ENCODE data around the gene MC4R.
"Not testable (repeated sequence)": the region's sequence is repeated elsewhere in the genome, so short reads cannot be mapped to it uniquely, and the experiment has no call there.

MC4R gene

DNA sequence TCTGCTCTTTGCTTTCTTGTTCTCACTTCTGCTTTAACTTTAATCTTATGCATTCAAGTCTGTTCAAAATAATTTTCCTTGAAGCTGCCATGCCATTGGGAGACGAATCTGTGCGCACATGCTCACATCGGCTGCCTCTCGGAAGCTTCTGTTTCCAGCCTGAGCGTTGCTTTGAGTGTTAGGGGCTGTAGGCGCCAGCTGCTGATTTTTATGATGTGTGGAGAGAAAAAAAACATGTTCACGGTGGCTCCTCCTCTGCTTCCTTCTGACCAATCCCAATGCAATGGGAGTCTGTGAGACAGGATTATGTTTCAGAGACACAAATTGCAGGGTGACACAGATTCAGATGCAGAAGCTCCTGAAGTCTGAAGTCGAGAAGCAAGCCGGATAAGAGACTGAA lies at the start of gene MC4R:
MC4R (minus strand) TSS at position 180 of the 400 bp plus-strand sequence. CDS start 426 bp downstream, outside the sequence.
- FAIRE-seq = no peak

DNA sequence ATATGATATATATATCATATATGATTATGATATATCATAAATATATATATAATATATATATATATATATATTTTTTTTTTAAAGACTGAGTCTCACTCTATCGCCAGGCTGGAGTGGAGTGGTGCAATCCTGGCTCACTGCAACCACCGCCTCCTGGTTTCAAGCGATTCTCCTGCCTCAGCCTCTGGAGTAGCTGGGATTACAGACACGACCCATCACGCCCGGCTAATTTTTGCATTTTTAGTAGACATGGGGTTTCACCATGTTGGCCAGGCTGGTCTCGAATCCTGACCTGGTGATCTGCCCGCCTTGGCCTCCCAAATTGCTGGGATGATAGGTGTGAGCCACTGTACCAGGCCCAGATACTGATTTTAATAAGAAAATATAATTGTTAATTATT lies 49.7 kb upstream of the MC4R start:
- not testable (repeated sequence) for FAIRE-seq

DNA sequence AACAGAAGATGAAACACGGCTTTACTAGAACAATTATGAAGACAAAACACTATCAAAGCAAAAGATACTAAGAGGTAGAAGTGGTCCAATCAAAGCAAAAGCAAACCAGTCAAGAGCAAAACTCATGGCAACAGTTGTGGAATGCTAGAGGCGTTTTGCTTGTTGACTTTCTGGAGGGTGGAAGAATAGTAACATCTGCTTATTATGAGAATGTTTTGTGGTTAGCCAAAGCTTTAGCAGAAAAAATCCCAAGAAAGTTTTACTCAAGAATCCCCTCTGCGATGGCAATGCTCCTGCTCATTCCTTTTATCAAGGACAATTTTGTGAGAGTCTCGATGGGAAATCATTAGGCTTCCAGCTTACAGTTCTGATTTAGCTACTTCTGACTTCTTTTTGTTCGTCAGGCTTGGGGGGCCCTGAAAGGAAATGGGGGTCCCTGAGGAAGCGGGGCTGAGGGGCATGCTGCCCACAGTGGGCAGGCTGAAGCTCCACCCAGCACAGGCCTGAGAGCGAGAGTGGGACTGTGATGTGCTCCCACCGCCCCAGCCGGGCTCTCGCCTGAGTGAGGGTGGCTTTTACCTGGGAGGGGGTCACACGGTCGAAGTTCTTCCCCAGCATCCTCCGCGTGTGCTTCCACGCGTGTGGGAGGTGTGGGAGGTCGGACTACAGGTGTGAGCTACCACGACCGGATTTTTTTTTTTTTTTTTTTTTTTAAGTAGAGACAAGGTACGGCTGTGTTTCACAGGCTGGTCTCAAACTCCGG lies 49.0 kb upstream of the MC4R start:
- no peak for FAIRE-seq

DNA sequence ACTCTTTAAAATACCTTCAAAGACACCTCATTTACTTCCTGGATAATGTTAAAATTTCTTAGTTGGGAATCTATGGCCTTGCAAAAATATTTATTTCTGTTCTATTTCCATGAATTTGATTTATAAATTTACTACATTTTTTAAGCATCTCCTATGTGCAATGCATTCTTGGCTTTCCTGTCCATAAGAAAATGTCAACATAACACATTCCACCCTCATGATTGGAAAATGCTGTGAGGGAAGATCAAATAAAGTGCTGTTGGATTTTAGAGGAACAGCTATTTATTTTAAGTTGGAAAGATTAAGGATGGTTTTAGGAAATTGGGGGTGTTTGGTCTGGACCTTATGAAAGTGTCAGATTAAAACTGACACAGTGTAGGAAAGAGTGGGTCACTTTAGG lies 45.4 kb upstream of the MC4R start:
- FAIRE-seq = no peak

DNA sequence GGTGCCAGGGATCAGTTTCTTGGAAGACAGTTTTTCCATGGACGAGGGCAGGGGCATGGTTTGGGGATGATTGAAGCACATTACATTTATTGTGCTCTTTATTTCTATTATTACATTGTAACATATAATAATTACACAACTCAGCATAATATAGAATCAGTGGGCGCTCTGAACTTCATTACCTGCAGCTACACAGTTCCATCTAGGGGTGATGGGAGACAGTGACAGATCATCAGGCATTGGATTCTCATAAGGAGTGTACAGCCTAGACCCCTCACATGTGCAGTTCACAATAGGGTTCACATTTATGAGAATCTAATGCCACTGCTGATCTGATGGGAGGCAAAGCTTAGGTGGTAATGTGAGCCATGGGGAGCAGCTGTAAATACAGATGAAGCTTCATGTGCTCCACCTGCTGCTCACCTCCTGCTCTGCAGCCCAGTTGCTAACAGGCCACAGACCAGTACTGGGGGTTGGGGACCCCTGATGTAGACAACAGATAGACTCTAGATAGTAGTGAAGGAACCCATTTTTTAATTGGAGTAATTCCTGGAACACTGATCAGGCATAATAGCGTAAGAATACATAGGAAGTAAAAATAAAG lies 41.5 kb upstream of the MC4R start:
- FAIRE-seq = no peak

GRCh38 chr18:60411715-60412114 lies 39.1 kb upstream of the MC4R start:
- FAIRE-seq = no peak

- FAIRE-seq = no peak
Measured at GRCh38 chr18:60406721-60407120, 34.1 kb upstream of the MC4R start.

DNA sequence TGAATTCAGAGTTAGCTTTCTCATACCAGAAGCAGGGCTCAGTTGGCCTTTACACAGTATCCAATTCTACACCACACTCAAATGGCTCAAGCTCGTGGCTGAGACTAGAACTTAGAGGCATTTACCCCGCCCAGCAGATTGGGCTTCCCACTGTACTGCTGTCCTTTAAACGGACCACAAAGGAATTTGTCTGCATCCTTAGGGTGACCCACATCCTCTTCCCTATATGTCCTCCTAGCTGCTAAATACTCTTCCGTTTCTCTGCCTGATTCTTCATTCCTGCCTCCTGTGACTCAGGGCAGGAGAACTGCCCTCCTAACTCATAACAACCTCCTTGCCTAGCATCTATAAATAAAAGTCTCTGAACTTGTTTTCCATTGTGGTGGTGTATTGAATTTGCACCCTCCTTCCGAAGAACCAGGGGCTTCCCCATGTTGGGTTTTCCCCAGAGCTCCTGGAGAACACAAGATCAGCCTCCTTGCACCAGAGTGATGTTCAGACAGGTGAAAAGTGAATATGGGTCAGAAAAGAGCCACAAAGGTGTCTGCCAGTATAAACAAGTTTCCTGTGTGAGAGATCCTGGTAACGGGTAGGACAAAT lies 32.0 kb upstream of the MC4R start:
- no peak for FAIRE-seq

GRCh38 chr18:60401346-60401745 lies 28.8 kb upstream of the MC4R start:
- FAIRE-seq = no peak

- no peak for FAIRE-seq
Measured at GRCh38 chr18:60391571-60392226, 19.1 kb upstream of the MC4R start.

DNA sequence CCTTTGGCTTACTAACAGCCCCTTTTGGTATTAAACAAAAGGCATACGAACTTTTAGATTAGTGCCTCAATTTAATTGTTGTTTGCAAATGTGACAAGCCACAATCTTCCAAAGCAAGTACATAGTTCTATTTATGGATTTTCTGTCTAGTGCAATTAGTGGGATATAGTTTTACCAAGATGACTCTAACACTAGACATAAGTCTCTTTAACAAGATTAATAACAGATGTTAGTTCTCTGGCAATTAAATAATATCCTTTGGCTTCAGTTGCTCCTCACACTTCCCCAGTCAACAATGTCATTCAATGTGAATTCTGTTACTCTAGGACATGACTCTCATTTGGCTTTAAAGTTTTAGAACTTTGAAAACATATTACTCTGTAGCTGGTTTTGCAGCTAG lies 16.7 kb upstream of the MC4R start:
- no peak for FAIRE-seq

DNA sequence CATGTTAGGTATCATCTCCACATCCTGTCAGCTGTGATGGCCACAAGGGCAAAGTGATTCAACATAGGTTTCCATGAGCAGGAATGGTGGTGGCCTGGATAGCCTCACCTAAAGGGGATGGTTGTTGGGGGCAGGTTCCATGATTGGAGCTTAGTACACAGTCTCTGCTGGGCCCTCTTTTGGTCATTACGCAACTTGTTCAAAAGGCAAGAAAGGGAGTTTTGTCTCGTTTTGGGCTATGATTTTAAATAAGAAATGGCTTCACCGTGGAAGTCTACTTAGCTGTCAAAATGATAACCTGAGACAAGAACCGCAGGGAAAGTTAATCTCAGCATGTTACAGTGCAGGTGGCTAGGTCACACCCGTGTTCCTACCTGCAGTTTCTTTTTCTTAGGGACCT lies 13.1 kb upstream of the MC4R start:
- FAIRE-seq = no peak

- no peak for FAIRE-seq
Measured at GRCh38 chr18:60383893-60384292, 11.3 kb upstream of the MC4R start.

DNA sequence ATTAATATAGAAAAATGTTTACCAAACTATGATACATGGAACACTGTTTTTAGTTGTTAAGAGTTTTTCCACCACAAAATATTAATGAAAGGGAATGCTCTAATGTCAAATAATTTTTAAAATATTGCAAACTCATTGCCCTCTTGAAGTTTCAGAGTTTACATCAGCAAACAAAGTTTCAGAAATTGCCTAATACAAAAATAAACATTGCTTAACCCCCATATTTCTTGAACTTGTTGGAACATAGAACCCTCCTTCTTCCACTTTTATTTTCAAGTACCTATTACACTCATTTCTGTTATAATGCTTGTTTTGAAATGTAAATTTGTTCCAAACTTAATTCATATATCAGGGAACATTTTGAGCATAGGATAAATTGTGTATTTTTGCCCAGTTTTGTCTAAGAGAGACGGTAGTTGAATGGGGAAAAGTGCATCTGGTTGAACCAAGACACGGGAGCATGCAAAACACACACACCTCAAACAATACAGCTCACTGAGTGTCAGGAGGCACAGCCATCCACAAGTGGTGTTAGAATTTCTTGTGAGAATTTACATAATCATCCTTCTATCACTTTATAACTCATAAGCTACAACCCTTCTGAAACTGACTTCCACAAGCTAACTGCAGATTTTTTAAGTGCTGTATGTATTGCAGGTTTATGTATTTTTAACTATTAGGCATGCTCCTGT lies 5.3 kb upstream of the MC4R start:
- no peak for FAIRE-seq

DNA sequence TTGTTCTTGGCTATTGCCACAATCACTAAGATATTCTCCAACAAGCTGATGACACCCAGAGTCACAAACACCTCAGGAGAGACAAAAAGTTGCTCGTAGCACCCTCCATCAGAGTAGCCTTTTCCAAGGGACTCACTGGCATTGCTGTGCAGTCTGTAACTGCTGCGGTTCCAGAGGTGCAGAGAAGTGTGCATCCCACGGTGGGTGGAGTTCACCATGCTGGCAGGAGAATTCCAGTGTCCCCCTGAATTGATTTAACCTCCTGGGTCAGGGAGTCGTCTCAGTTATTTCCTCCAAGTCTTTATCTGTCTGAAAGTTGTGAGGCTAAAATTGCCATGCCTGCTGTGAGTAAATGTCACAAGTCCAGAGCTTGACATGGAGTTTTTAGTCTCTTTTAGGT lies 443 bp downstream of the MC4R start:
- no peak for FAIRE-seq

GRCh38 chr18:60358516-60358915 lies 14.1 kb downstream of the MC4R start:
- no peak for FAIRE-seq

DNA sequence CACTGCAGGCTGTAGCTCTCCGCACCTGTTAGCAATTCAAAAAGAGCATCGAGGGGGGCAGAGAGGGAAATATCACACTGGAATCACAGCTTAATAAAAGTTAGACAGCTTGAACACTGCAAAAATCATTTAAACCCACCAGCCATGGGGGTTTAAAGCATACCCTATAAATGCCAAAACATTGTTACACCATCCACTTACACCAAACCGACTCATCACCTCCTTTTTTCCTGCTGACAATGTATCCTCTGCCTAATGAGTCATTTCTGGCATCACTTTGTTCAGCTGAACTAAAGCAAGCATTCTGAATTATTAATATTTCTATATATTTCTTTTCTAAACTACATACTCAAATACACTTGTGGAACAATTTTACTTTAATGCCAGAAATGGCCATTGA lies 21.6 kb downstream of the MC4R start:
- no peak for FAIRE-seq

DNA sequence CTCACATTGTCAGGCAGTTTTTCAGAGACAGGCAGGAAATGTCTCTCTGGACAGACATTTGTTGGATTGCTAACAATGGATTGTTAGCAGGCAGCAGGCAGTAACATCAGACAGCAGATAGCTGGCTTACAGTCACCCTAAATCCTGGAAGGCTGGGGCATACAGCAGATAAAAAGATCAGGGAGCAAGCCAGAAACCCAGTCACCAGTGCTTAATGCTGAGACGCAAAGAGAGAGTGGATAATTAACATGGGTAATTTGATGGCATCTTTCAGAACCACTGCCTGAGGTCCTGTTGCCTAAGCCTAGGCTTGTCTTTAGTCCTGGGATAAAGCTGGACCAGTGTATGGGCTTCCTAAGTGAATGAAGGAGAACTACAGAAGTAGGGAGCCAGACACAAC lies 22.4 kb downstream of the MC4R start:
- no peak for FAIRE-seq

DNA sequence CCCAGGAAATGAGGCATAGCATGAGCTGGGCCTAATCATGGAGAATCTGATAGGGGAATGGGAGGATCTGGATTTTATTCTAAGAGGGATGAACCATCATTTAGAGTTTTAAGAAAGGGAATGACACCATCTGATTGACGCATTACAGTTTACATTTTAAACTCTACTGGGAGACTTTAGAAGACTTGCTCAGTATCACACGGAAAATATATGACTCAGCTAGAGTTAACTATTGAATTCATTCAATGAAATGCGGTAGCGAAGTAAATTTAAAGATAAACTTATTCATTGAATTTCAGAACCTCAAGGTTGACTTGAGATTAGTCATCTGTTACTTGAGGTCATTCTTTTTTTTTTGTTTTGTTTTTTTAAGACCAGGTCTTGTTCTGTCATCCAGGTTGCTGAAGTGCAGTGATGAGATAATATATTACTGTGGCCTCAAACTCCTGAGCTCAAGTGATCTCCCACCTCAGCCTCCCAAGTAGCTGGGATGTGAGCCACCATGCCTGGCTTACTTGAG lies 25.0 kb downstream of the MC4R start:
- no peak for FAIRE-seq

- FAIRE-seq = no peak
Measured at GRCh38 chr18:60339018-60339417, 33.6 kb downstream of the MC4R start.

GRCh38 chr18:60331890-60332289 lies 40.7 kb downstream of the MC4R start:
- no peak for FAIRE-seq

DNA sequence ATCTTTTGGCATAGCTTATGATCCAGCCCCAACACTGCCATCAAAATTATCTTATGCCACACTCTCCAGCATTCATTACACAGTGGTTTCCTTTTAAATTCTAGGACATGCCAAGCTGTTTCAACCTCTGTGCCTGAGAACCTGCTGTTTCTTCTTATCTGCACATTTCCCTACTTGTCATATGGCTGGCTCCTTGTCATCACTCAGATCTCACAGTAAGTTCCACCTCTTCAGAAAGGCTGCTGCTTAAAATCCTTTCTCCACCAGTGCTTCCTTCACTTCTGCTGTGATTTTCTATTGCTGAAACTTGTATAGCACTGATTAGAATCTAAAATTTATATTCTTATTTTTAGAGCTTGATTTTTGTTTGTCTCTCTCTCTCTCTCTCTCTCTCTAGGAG lies 43.4 kb downstream of the MC4R start:
- no peak for FAIRE-seq

DNA sequence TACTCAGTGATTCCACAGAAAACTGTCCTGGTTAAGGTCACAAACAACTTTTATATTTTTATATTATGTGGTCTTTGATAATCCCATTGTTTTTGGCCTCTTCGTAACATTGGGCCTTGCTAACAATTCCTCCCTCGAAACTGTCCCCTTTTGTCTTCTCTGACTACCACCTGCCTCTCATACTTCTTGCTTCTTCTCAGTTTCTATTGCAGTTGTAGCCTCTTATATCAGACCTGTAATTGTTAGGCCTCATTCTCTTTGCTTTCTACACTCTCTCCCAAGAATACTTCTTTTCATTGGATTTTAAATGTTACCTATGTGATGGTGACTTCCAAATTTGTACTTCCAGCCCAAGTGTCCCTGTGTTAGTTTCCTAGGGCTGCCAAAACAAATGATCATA lies 44.7 kb downstream of the MC4R start:
- FAIRE-seq = no peak

Data from colon (tissue), 2 donors.